Measurements from ENCODE around the gene SMOC1.

Gene SMOC1

DNA sequence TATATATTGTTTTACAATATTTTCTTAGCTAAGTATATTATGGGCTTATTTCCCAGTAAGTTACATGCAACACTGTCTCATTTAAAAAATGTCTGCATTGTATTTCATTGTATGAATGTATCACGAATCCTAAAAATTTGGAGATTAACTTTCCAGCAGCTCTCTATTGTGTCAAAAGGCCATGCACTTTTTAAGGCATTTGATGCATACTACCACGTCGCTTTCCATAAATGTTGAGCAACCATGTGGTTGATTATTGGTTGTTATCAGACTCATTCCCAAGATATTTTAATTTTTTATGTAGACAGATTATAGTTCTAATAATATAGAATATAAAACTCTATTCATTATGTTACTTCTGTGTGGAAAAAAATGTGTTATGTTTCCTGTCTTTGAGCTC lies 79.9 kb downstream of the SMOC1 start:
- no peaks in the 10 kb centered on the region for H3K4me1 ChIP-seq (ENCODE audit: control insufficient read depth in 1 of 2, insufficient read depth in 1 of 2, low read depth in 1 of 2, low read length in 1 of 2)
- H3K36me3 ChIP-seq: no peaks in the 10 kb centered on the region
- no peak overlapping the region for H3K27ac ChIP-seq
- peaks cover 22% of the 10 kb centered on the region for H3K27me3 ChIP-seq
- no peak overlapping the region for H3K4me3 ChIP-seq (ENCODE audit: low read depth in 1 of 2, low read length in 1 of 2)
- TF ChIP-seq, protein P1, sequence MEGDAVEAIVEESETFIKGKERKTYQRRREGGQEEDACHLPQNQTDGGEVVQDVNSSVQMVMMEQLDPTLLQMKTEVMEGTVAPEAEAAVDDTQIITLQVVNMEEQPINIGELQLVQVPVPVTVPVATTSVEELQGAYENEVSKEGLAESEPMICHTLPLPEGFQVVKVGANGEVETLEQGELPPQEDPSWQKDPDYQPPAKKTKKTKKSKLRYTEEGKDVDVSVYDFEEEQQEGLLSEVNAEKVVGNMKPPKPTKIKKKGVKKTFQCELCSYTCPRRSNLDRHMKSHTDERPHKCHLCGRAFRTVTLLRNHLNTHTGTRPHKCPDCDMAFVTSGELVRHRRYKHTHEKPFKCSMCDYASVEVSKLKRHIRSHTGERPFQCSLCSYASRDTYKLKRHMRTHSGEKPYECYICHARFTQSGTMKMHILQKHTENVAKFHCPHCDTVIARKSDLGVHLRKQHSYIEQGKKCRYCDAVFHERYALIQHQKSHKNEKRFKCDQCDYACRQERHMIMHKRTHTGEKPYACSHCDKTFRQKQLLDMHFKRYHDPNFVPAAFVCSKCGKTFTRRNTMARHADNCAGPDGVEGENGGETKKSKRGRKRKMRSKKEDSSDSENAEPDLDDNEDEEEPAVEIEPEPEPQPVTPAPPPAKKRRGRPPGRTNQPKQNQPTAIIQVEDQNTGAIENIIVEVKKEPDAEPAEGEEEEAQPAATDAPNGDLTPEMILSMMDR (IDR thresholded peaks at IDR 0.05): no peak
- no peaks in the 10 kb centered on the region for H3K9me3 ChIP-seq

DNA sequence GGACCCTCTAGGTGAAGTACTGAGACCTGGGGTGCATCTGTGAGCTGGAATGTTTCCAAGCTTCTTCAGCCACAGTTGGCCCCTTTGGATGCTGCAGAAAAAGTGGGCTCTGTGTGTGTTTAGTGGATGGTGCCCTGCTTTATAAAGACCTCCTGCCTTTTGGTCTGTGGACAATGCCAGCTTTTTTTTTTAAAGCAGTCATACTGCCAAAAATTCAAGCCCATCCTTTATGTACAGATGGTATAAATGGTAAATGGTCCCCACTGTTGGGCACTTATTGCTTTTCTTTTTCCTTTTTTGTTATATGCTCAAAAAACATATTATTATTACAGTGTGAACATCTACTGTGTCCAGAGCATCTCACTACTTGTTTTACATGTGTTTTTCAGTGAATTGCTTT lies 81.1 kb downstream of the SMOC1 start:
- Histone ChIP-seq H3K4me1 (ENCODE audit: control insufficient read depth in 1 of 2, insufficient read depth in 1 of 2, low read depth in 1 of 2, low read length in 1 of 2) (no peaks in the 10 kb centered on the region), H3K4me3 (ENCODE audit: low read depth in 1 of 2, low read length in 1 of 2) (no peak overlapping the region), H3K27ac (no peak overlapping the region), H3K36me3 (no peaks in the 10 kb centered on the region), H3K9me3 (no peaks in the 10 kb centered on the region), H3K27me3 (peaks cover 18% of the 10 kb centered on the region)
- TF ChIP-seq, protein P1 (IDR thresholded peaks at IDR 0.05): no peak

DNA sequence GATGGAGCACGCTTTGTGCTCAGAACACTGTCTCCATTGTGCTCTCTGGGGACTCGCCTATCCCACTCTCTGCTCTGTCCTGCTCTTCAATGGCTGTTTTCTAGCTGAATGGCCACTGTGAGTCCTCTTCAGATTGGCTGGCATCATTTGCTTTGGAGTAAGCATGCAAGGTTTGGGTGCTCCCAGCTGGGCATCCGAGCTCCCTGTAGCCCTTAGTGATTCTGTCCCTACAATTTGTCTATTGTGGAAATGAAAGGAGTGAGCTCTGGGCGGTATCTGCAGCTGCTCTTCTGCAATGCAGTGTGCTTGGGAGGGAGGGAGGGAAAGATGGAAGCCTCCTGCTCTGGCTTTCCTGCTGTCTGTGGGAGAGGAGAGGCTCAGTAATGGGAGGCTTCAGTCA lies 84.8 kb downstream of the SMOC1 start:
- H3K4me3 ChIP-seq (ENCODE audit: low read depth in 1 of 2, low read length in 1 of 2): no peak overlapping the region
- no peaks in the 10 kb centered on the region for H3K27me3 ChIP-seq
- H3K27ac ChIP-seq: no peak overlapping the region
- TF ChIP-seq, protein P1 (IDR thresholded peaks at IDR 0.05): no peak
- H3K9me3 ChIP-seq: no peaks in the 10 kb centered on the region
- H3K4me1 ChIP-seq (ENCODE audit: control insufficient read depth in 1 of 2, insufficient read depth in 1 of 2, low read depth in 1 of 2, low read length in 1 of 2): no peaks in the 10 kb centered on the region
- H3K36me3 ChIP-seq: no peaks in the 10 kb centered on the region

DNA sequence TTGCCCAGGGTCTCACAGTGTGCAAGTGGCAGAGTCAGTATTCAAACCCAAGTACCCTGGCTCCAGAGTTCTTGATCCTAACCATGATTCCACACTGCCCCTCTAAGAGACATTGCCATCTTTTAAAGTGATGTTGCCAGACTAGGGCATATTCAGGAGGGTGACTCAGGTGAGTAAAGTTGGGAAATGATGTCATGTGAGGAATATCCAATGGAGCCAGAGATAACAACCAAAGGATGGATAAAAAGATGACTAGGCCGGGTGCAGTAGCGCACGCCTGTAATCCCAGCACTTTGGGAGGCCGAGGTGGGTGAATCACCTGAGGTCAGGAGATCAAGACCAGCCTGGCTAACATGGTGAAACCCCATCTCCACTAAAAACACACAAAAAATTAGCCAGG lies 85.6 kb downstream of the SMOC1 start:
- Histone ChIP-seq H3K36me3 (no peaks in the 10 kb centered on the region), H3K4me3 (ENCODE audit: low read depth in 1 of 2, low read length in 1 of 2) (no peak overlapping the region), H3K9me3 (no peaks in the 10 kb centered on the region), H3K4me1 (ENCODE audit: control insufficient read depth in 1 of 2, insufficient read depth in 1 of 2, low read depth in 1 of 2, low read length in 1 of 2) (no peaks in the 10 kb centered on the region), H3K27me3 (no peaks in the 10 kb centered on the region), H3K27ac (no peak overlapping the region)
- TF ChIP-seq, protein P1 (IDR thresholded peaks at IDR 0.05): no peak

DNA sequence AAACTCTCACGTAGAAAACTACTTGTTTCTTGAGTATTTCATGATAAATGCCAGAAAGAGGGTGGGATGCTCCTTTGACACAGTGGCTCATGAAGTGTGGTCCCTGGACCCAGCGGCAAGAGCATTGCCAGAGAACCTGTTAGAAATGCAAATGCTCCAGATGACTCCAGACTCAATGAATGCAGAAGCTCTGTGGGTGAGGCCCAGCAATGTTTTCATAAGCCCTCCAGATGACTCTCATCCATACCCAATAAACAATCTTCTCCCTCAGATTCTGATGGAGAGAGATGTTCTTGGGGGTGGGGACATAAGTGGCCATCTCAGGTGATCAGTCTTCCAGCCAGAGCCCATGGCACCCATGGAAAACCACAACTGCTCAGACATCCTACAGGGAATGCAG lies 88.9 kb downstream of the SMOC1 start:
- TF ChIP-seq, protein P1 (IDR thresholded peaks at IDR 0.05): no peak
- no peak overlapping the region for H3K27ac ChIP-seq
- H3K36me3 ChIP-seq: no peaks in the 10 kb centered on the region
- H3K27me3 ChIP-seq: no peaks in the 10 kb centered on the region
- no peaks in the 10 kb centered on the region for H3K9me3 ChIP-seq
- no peak overlapping the region for H3K4me3 ChIP-seq (ENCODE audit: low read depth in 1 of 2, low read length in 1 of 2)
- no peaks in the 10 kb centered on the region for H3K4me1 ChIP-seq (ENCODE audit: control insufficient read depth in 1 of 2, insufficient read depth in 1 of 2, low read depth in 1 of 2, low read length in 1 of 2)

DNA sequence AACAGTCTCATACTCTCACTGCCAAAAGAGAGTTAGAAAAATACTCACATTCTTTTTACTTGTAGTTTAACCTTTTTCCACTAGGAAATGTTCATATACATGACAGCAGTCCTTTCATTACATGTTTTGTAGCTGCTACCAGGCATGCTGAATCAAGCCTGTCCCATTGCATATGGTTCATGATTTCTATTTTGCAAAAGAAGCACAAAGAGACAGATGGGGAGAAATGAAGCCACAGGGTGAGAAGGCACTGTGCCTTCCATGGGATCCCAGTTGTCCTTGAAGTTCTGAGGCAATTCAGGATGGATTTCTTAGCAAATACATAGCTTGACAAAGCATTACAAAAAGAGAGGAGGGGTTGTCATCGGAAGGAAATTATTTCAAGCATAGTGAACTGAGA lies 89.5 kb downstream of the SMOC1 start:
- no peaks in the 10 kb centered on the region for H3K36me3 ChIP-seq

More for the DNA sequence above, 89.5 kb downstream of the SMOC1 start:
- H3K4me3 ChIP-seq (ENCODE audit: low read depth in 1 of 2, low read length in 1 of 2): no peak overlapping the region
- TF ChIP-seq, protein P1 (IDR thresholded peaks at IDR 0.05): no peak
- no peaks in the 10 kb centered on the region for H3K9me3 ChIP-seq
- no peak overlapping the region for H3K27ac ChIP-seq
- H3K4me1 ChIP-seq (ENCODE audit: control insufficient read depth in 1 of 2, insufficient read depth in 1 of 2, low read depth in 1 of 2, low read length in 1 of 2): no peaks in the 10 kb centered on the region
- H3K27me3 ChIP-seq: no peaks in the 10 kb centered on the region

Data from neutrophil (primary cell).